ENCODE results near the gene RNF115. TPM values are rescaled to one million over a fixed set of nuclear protein-coding genes. Genes with fewer than 3 reads are reported as not detected.

Gene RNF115
- polyA plus RNA-seq (2011; rRNA removed), result 18.4 and 18.8 TPM in 2 replicates
- polyA plus RNA-seq (2012; cell fraction: cytosol; rRNA removed), result 3.8 and 4.3 TPM in 2 replicates
- polyA plus RNA-seq (2012; cell fraction: nucleus; rRNA removed), result 4.0 and 6.1 TPM in 2 replicates
- polyA plus RNA-seq (2017; fragmentation: RNase III; extraction: RNeasy Plus Mini Kit Qiagen cat#74134 plus additional on column Dnase treatment), result 8.5 to 9.3 TPM (median 9.2 TPM) in 3 replicates
- 10.3 and 11.9 TPM in 2 replicates for polyA minus RNA-seq (2011; rRNA and poly(A)+ RNA removed)

GRCh38 chr1:145823565-145824498 is at the start of gene RNF115, which contains the start of gene POLR3C:
RNF115 (minus strand) TSS chr1:145824095; CDS start chr1:145823873, 222 bp downstream.
POLR3C (plus strand) TSS chr1:145824200; CDS start chr1:145825777, 1,577 bp downstream.
- peak within 1 kb of the TSS; percentile 85 for H3K4me2 ChIP-seq
- ChIA-PET POLR2A (interaction anchor here (0.7 to 1.7 kb wide), 8 partner anchors 11 to 359 kb away, joined by 3 to 16 read pairs (median 4); partner anchors contain the start of genes LIX1L, NUDT17 and PIAS3), CTCF (interaction anchor here (8.5 kb wide), 1 partner anchor 22 kb away, joined by 109 read pairs; the partner anchor contains the start of gene NUDT17)
- no peaks in the 10 kb centered on the region for H3K9me3 ChIP-seq
- H3K4me3 ChIP-seq, result peak within 1 kb of the TSS; percentile 75
- FAIRE-seq (no peak), DNase-seq (ENCODE audit: low read depth in 1 of 2, low spot score in 1 of 2) (peak; percentile 83 to 93), ATAC-seq (peak; percentile 96 to 97)
- 3% methylated on average over 35 of the region's 89 CpGs for WGBS (ENCODE audit: missing lambda C conversion rate)
- peaks cover 11% of the 10 kb centered on the region for H3K4me1 ChIP-seq
- H3K27ac ChIP-seq, result peak within 1 kb of the TSS; percentile 94 to 97
- TF ChIP-seq KDM1A (IDR thresholded peaks at IDR 0.05; ENCODE audit: low read depth) (no peak), ZSCAN20 (CRISPR knock-in tag; IDR thresholded peaks at IDR 0.05) (no peak), POLR2AphosphoS2 (conservative IDR thresholded peaks at IDR 0.05; ENCODE audit: low read length) (no peak), HDAC2 (IDR thresholded peaks at IDR 0.05) (no peak), NR3C1 (IDR thresholded peaks at IDR 0.05) (no peak), NFE2L2 (conservative IDR thresholded peaks at IDR 0.05; ENCODE audit: low read length) (no peak), EHF (CRISPR knock-in tag; IDR thresholded peaks at IDR 0.05) (no peak; the same call in 1 of the 2 replicates), MAFK (IDR thresholded peaks at IDR 0.05; ENCODE audit: partially characterized antibody) (no peak), SREBF2 (IDR thresholded peaks at IDR 0.05) (no peak), HOXA7 (CRISPR knock-in tag; IDR thresholded peaks at IDR 0.05) (no peak), BHLHE40 (IDR thresholded peaks at IDR 0.05; ENCODE audit: low read depth, low read length) (peak; percentile 49), FOSB (CRISPR knock-in tag; IDR thresholded peaks at IDR 0.05) (no peak), RFX5 (IDR thresholded peaks at IDR 0.05) (no peak), ZFP36 (IDR thresholded peaks at IDR 0.05; ENCODE audit: borderline replicate concordance, partially characterized antibody) (no peak), HOXB13 (CRISPR knock-in tag; IDR thresholded peaks at IDR 0.05; ENCODE audit: low read depth) (peak; percentile 51; the same call in 1 of the 2 replicates), HOXB5 (CRISPR knock-in tag; IDR thresholded peaks at IDR 0.05) (no peak), CHD2 (IDR thresholded peaks at IDR 0.05; ENCODE audit: low read length, partially characterized antibody) (no peak), RNF2 (IDR thresholded peaks at IDR 0.05; ENCODE audit: borderline replicate concordance, low read depth) (no peak), FOSL2 (IDR thresholded peaks at IDR 0.05) (no peak), FOSL2 (CRISPR knock-in tag; IDR thresholded peaks at IDR 0.05) (no peak), ZC3H11A (IDR thresholded peaks at IDR 0.05) (no peak), BCL3 (IDR thresholded peaks at IDR 0.05) (peak; percentile 72; the same call in 1 of the 3 replicates), FOXS1 (CRISPR knock-in tag; IDR thresholded peaks at IDR 0.05) (no peak), RCOR1 (IDR thresholded peaks at IDR 0.05; ENCODE audit: low read depth, low read length) (no peak), ESRRA (IDR thresholded peaks at IDR 0.05; ENCODE audit: borderline replicate concordance, low read length) (no peak), HEYL (CRISPR knock-in tag; IDR thresholded peaks at IDR 0.05) (no peak), CBX2 (IDR thresholded peaks at IDR 0.05; ENCODE audit: borderline replicate concordance, low read depth) (no peak), TP53 (CRISPR knock-in tag; IDR thresholded peaks at IDR 0.05) (no peak), POLR2A (IDR thresholded peaks at IDR 0.05; ENCODE audit: low read length) (peak; percentile 60), TFCP2L1 (CRISPR knock-in tag; IDR thresholded peaks at IDR 0.05) (no peak)
- TF ChIP-seq, protein P1, sequence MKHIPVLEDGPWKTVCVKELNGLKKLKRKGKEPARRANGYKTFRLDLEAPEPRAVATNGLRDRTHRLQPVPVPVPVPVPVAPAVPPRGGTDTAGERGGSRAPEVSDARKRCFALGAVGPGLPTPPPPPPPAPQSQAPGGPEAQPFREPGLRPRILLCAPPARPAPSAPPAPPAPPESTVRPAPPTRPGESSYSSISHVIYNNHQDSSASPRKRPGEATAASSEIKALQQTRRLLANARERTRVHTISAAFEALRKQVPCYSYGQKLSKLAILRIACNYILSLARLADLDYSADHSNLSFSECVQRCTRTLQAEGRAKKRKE (CRISPR knock-in tag; IDR thresholded peaks at IDR 0.05; ENCODE audit: low read depth), result no peak
- TF ChIP-seq, protein P2, sequence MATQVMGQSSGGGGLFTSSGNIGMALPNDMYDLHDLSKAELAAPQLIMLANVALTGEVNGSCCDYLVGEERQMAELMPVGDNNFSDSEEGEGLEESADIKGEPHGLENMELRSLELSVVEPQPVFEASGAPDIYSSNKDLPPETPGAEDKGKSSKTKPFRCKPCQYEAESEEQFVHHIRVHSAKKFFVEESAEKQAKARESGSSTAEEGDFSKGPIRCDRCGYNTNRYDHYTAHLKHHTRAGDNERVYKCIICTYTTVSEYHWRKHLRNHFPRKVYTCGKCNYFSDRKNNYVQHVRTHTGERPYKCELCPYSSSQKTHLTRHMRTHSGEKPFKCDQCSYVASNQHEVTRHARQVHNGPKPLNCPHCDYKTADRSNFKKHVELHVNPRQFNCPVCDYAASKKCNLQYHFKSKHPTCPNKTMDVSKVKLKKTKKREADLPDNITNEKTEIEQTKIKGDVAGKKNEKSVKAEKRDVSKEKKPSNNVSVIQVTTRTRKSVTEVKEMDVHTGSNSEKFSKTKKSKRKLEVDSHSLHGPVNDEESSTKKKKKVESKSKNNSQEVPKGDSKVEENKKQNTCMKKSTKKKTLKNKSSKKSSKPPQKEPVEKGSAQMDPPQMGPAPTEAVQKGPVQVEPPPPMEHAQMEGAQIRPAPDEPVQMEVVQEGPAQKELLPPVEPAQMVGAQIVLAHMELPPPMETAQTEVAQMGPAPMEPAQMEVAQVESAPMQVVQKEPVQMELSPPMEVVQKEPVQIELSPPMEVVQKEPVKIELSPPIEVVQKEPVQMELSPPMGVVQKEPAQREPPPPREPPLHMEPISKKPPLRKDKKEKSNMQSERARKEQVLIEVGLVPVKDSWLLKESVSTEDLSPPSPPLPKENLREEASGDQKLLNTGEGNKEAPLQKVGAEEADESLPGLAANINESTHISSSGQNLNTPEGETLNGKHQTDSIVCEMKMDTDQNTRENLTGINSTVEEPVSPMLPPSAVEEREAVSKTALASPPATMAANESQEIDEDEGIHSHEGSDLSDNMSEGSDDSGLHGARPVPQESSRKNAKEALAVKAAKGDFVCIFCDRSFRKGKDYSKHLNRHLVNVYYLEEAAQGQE (IDR thresholded peaks at IDR 0.05), result peak; percentile 18; the same call in 1 of the 2 replicates
- TF ChIP-seq, protein P3, sequence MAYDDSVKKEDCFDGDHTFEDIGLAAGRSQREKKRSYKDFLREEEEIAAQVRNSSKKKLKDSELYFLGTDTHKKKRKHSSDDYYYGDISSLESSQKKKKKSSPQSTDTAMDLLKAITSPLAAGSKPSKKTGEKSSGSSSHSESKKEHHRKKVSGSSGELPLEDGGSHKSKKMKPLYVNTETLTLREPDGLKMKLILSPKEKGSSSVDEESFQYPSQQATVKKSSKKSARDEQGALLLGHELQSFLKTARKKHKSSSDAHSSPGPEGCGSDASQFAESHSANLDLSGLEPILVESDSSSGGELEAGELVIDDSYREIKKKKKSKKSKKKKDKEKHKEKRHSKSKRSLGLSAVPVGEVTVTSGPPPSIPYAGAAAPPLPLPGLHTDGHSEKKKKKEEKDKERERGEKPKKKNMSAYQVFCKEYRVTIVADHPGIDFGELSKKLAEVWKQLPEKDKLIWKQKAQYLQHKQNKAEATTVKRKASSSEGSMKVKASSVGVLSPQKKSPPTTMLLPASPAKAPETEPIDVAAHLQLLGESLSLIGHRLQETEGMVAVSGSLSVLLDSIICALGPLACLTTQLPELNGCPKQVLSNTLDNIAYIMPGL (CRISPR knock-in tag; IDR thresholded peaks at IDR 0.05; ENCODE audit: borderline replicate concordance), result no peak; the same call in 1 of the 2 replicates
- TF ChIP-seq, protein P4, sequence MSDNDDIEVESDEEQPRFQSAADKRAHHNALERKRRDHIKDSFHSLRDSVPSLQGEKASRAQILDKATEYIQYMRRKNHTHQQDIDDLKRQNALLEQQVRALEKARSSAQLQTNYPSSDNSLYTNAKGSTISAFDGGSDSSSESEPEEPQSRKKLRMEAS (IDR thresholded peaks at IDR 0.05), result peak; percentile 93

Data from A549 (cell line).